WTC11 (cell line): ENCODE results near the gene RAET1G. TPM values are rescaled to one million over a fixed set of nuclear protein-coding genes. Genes with fewer than 3 reads are reported as not detected.

Experiments used
- ATAC-seq: fragments of 200-7000 bp; cut with Tn5 transposase; 2 replicates; pipeline ENCODE4 v1.10.0; 2021; ENCODE audit warnings: mild to moderate bottlenecking, moderate library complexity
- CTCF ChIA-PET: fragments of 300-600 bp; sonication (Branson Sonifier 250); formaldehyde crosslinking; loops from one replicate; lab custom pipeline; 2021; ENCODE audit warnings: antibody characterized with exemption; lab: Charles Lee
- POLR2A ChIA-PET: fragments of 350-600 bp; sonication (Branson Sonifier 250); formaldehyde crosslinking; loops from one replicate; lab custom pipeline; 2021; ENCODE audit warnings: antibody characterized with exemption; lab: Charles Lee
- DNase-seq: peaks from one replicate; pipeline ENCODE4 v3.0.0; 2021; ENCODE audit warnings: low spot score
- H3K27ac Mint-ChIP-seq: 2 replicates; pipeline ENCODE4 v1.8.0; 2021; ENCODE audit warnings: mixed read lengths
- H3K27me3 Mint-ChIP-seq: 2 replicates; pipeline ENCODE4 v1.8.0; 2021; ENCODE audit warnings: low read depth, mild to moderate bottlenecking, moderate library complexity, mixed read lengths
- H3K36me3 Mint-ChIP-seq: 2 replicates; pipeline ENCODE4 v1.8.0; 2021; ENCODE audit warnings: mixed read lengths
- H3K4me1 Mint-ChIP-seq: 2 replicates; pipeline ENCODE4 v1.8.0; 2022; ENCODE audit warnings: mixed read lengths
- H3K4me3 Mint-ChIP-seq: 2 replicates; pipeline ENCODE4 v1.8.0; 2021; ENCODE audit warnings: mild to moderate bottlenecking, moderate library complexity, mixed read lengths
- H3K9me3 Mint-ChIP-seq: 2 replicates; pipeline ENCODE4 v1.8.0; 2021; ENCODE audit warnings: mixed read lengths
- AR ChIP-seq: fragments of 250-450 bp; sonication (Bioruptor Pico); IDR thresholded peaks from 2 replicates; pipeline ENCODE4 v1.9.0; 2021; ENCODE audit warnings: mild to moderate bottlenecking
- ATF1 ChIP-seq: sonication (generic); formaldehyde crosslinking; IDR thresholded peaks from 2 replicates; pipeline ENCODE4 v1.8.1; 2023; ENCODE audit warnings: mild to moderate bottlenecking, moderate library complexity, missing genetic modification reagents
- ATF6 ChIP-seq: sonication (generic); formaldehyde crosslinking; IDR thresholded peaks from 2 replicates; pipeline ENCODE4 v1.8.1; 2023; ENCODE audit warnings: mild to moderate bottlenecking, missing genetic modification reagents
- CTCF ChIP-seq: fragments of 200-600 bp; IDR thresholded peaks from 2 replicates; pipeline ENCODE4 v1.8.0; 2022; ENCODE audit warnings: antibody characterized with exemption
- ETV6 ChIP-seq: sonication (generic); formaldehyde crosslinking; IDR thresholded peaks from 2 replicates; pipeline ENCODE4 v1.8.1; 2022; ENCODE audit warnings: mild to moderate bottlenecking, missing genetic modification reagents
- GTF2I ChIP-seq: fragments of 250-450 bp; sonication (Bioruptor Pico); conservative IDR thresholded peaks from 2 replicates; pipeline ENCODE4 v1.4.0; 2021; ENCODE audit warnings: mild to moderate bottlenecking
- HMGA2 ChIP-seq: fragments of 250-450 bp; sonication (Bioruptor Pico); IDR thresholded peaks from 2 replicates; pipeline ENCODE4 v1.4.0; 2021; ENCODE audit warnings: mild to moderate bottlenecking, moderate library complexity
- NFATC4 ChIP-seq: fragments of 250-450 bp; sonication (Bioruptor Pico); IDR thresholded peaks from 2 replicates; pipeline ENCODE4 v1.9.0; 2021; ENCODE audit warnings: mild to moderate bottlenecking
- RELA ChIP-seq: sonication (generic); formaldehyde crosslinking; IDR thresholded peaks from 2 replicates; pipeline ENCODE4 v1.8.1; 2022; ENCODE audit warnings: missing genetic modification reagents, mild to moderate bottlenecking, borderline replicate concordance
- SMAD3 ChIP-seq: sonication (generic); formaldehyde crosslinking; IDR thresholded peaks from 2 replicates; pipeline ENCODE4 v1.8.0; 2022; ENCODE audit warnings: missing genetic modification reagents, mild to moderate bottlenecking, borderline replicate concordance
- SMAD4 ChIP-seq: sonication (generic); formaldehyde crosslinking; IDR thresholded peaks from 2 replicates; pipeline ENCODE4 v1.8.0; 2022; ENCODE audit warnings: mild to moderate bottlenecking, missing genetic modification reagents
- TCF7 ChIP-seq: sonication (generic); formaldehyde crosslinking; IDR thresholded peaks from 2 replicates; pipeline ENCODE4 v1.8.0; 2022; ENCODE audit warnings: mild to moderate bottlenecking, low read depth, missing genetic modification reagents, moderate library complexity
- USF2 ChIP-seq: sonication (generic); formaldehyde crosslinking; IDR thresholded peaks from 2 replicates; pipeline ENCODE4 v1.8.1; 2023; ENCODE audit warnings: mild to moderate bottlenecking, missing genetic modification reagents, moderate library complexity
- ZNF232 ChIP-seq: sonication (generic); formaldehyde crosslinking; IDR thresholded peaks from 2 replicates; pipeline ENCODE4 v1.8.0; 2022; ENCODE audit warnings: mild to moderate bottlenecking, missing genetic modification reagents
- total RNA-seq: library from RNA; stranded (reverse); gene quantifications from 3 replicates; pipeline ENCODE4 v1.2.3, GENCODE V29; 2021
- TF ChIP-seq, protein P1 (sequence below): sonication (generic); formaldehyde crosslinking; IDR thresholded peaks from 2 replicates; pipeline ENCODE4 v1.8.1; 2023; ENCODE audit warnings: mild to moderate bottlenecking, missing genetic modification reagents, moderate library complexity
- TF ChIP-seq, protein P2 (sequence below): fragments of 250-450 bp; sonication (Bioruptor Pico); IDR thresholded peaks from 2 replicates; pipeline ENCODE4 v1.8.0; 2021; ENCODE audit warnings: mild to moderate bottlenecking
- TF ChIP-seq, protein P3 (sequence below): sonication (generic); formaldehyde crosslinking; IDR thresholded peaks from 2 replicates; pipeline ENCODE4 v1.8.0; 2022; ENCODE audit warnings: mild to moderate bottlenecking, missing genetic modification reagents
- TF ChIP-seq, protein P4 (sequence below): sonication (generic); formaldehyde crosslinking; IDR thresholded peaks from 2 replicates; pipeline ENCODE4 v1.8.1; 2022; ENCODE audit warnings: mild to moderate bottlenecking, missing genetic modification reagents, moderate library complexity, borderline replicate concordance
- TF ChIP-seq, protein P5 (sequence below): sonication (generic); formaldehyde crosslinking; IDR thresholded peaks from 2 replicates; pipeline ENCODE4 v1.8.1; 2022; ENCODE audit warnings: missing genetic modification reagents, borderline replicate concordance

Gene RAET1G
- total RNA-seq, 1 experiment from 2014 or later = not detected

- no peak for TF ChIP-seq ATF1
These were observed 46.5 kb downstream of the RAET1G start (continued) for GRCh38 chr6:149876241-149876933.

- DNase-seq = no peak
- no peak overlapping the region for H3K27ac Mint-ChIP-seq
- peaks cover 20% of the 10 kb centered on the region for H3K9me3 Mint-ChIP-seq
- no peaks in the 10 kb centered on the region for H3K36me3 Mint-ChIP-seq
- peaks cover 14% of the 10 kb centered on the region for H3K4me1 Mint-ChIP-seq
- no peaks in the 10 kb centered on the region; the same call in none of the 2 replicates for H3K27me3 Mint-ChIP-seq
- CTCF ChIA-PET = no interaction called here
- H3K4me3 Mint-ChIP-seq = no peak overlapping the region
- no peak for ATAC-seq
- TF ChIP-seq ZNF232 (no peak), NFATC4 (no peak), USF2 (CRISPR knock-in tag) (no peak), TCF7 (CRISPR knock-in tag) (no peak), HMGA2 (CRISPR knock-in tag) (no peak)
- TF ChIP-seq, protein P1, sequence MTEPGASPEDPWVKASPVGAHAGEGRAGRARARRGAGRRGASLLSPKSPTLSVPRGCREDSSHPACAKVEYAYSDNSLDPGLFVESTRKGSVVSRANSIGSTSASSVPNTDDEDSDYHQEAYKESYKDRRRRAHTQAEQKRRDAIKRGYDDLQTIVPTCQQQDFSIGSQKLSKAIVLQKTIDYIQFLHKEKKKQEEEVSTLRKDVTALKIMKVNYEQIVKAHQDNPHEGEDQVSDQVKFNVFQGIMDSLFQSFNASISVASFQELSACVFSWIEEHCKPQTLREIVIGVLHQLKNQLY (CRISPR knock-in tag) = no peak
- TF ChIP-seq, protein P2, sequence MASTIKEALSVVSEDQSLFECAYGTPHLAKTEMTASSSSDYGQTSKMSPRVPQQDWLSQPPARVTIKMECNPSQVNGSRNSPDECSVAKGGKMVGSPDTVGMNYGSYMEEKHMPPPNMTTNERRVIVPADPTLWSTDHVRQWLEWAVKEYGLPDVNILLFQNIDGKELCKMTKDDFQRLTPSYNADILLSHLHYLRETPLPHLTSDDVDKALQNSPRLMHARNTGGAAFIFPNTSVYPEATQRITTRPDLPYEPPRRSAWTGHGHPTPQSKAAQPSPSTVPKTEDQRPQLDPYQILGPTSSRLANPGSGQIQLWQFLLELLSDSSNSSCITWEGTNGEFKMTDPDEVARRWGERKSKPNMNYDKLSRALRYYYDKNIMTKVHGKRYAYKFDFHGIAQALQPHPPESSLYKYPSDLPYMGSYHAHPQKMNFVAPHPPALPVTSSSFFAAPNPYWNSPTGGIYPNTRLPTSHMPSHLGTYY (CRISPR knock-in tag) = no peak
- POLR2A ChIA-PET = interaction anchor here (0.6 kb wide), 1 partner anchor 347 kb away, joined by 6 read pairs; no protein-coding TSS in a partner anchor
These were observed 50.7 kb downstream of the RAET1G start for GRCh38 chr6:149872233-149872632.

- Mint-ChIP-seq H3K27me3 (no peaks in the 10 kb centered on the region; the same call in none of the 2 replicates), H3K36me3 (no peaks in the 10 kb centered on the region), H3K9me3 (peaks cover 20% of the 10 kb centered on the region), H3K4me1 (peaks cover 14% of the 10 kb centered on the region), H3K27ac (no peak overlapping the region), H3K4me3 (no peak overlapping the region)
- POLR2A ChIA-PET = no interaction called here
- CTCF ChIA-PET = no interaction called here
- DNase-seq = no peak
- no peak for ATAC-seq
- TF ChIP-seq ATF1 (no peak), SMAD4 (CRISPR knock-in tag) (no peak), GTF2I (CRISPR knock-in tag) (no peak), RELA (CRISPR knock-in tag) (no peak), ETV6 (CRISPR knock-in tag) (no peak), CTCF (no peak), ATF6 (CRISPR knock-in tag) (no peak), AR (CRISPR knock-in tag) (no peak), SMAD3 (no peak)
- TF ChIP-seq, protein P3, sequence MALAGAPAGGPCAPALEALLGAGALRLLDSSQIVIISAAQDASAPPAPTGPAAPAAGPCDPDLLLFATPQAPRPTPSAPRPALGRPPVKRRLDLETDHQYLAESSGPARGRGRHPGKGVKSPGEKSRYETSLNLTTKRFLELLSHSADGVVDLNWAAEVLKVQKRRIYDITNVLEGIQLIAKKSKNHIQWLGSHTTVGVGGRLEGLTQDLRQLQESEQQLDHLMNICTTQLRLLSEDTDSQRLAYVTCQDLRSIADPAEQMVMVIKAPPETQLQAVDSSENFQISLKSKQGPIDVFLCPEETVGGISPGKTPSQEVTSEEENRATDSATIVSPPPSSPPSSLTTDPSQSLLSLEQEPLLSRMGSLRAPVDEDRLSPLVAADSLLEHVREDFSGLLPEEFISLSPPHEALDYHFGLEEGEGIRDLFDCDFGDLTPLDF (CRISPR knock-in tag) = no peak
- TF ChIP-seq, protein P4, sequence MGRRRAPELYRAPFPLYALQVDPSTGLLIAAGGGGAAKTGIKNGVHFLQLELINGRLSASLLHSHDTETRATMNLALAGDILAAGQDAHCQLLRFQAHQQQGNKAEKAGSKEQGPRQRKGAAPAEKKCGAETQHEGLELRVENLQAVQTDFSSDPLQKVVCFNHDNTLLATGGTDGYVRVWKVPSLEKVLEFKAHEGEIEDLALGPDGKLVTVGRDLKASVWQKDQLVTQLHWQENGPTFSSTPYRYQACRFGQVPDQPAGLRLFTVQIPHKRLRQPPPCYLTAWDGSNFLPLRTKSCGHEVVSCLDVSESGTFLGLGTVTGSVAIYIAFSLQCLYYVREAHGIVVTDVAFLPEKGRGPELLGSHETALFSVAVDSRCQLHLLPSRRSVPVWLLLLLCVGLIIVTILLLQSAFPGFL = no peak
- TF ChIP-seq, protein P5, sequence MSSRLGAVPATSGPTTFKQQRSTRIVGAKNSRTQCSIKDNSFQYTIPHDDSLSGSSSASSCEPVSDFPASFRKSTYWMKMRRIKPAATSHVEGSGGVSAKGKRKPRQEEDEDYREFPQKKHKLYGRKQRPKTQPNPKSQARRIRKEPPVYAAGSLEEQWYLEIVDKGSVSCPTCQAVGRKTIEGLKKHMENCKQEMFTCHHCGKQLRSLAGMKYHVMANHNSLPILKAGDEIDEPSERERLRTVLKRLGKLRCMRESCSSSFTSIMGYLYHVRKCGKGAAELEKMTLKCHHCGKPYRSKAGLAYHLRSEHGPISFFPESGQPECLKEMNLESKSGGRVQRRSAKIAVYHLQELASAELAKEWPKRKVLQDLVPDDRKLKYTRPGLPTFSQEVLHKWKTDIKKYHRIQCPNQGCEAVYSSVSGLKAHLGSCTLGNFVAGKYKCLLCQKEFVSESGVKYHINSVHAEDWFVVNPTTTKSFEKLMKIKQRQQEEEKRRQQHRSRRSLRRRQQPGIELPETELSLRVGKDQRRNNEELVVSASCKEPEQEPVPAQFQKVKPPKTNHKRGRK = no peak
These were observed 51.7 kb downstream of the RAET1G start for GRCh38 chr6:149871182-149871581.
